PFSK-1 (cell line): ENCODE results near the gene DGKG.

Experiments
- TAF1 ChIP-seq: IDR thresholded peaks from 2 replicates; pipeline ENCODE4 v1.6.1; 2012; ENCODE audit warnings: low read length, control low read depth, borderline replicate concordance; ENCODE audit not compliant: insufficient read depth
- TF ChIP-seq, protein P1 (sequence below), 2 experiments: IDR thresholded peaks; 2 replicates each; pipeline versions ENCODE4 v1.6.1 to v1.8.0; 2011 to 2012; ENCODE audit warnings: low read depth in 2 of 2, low read length in 2 of 2, control low read depth in 1 of 2, inconsistent platforms in 1 of 2, mild to moderate bottlenecking in 1 of 2, moderate library complexity in 1 of 2; ENCODE audit not compliant: insufficient read depth in 1 of 2

- no peak for TF ChIP-seq TAF1
- TF ChIP-seq, protein P1, sequence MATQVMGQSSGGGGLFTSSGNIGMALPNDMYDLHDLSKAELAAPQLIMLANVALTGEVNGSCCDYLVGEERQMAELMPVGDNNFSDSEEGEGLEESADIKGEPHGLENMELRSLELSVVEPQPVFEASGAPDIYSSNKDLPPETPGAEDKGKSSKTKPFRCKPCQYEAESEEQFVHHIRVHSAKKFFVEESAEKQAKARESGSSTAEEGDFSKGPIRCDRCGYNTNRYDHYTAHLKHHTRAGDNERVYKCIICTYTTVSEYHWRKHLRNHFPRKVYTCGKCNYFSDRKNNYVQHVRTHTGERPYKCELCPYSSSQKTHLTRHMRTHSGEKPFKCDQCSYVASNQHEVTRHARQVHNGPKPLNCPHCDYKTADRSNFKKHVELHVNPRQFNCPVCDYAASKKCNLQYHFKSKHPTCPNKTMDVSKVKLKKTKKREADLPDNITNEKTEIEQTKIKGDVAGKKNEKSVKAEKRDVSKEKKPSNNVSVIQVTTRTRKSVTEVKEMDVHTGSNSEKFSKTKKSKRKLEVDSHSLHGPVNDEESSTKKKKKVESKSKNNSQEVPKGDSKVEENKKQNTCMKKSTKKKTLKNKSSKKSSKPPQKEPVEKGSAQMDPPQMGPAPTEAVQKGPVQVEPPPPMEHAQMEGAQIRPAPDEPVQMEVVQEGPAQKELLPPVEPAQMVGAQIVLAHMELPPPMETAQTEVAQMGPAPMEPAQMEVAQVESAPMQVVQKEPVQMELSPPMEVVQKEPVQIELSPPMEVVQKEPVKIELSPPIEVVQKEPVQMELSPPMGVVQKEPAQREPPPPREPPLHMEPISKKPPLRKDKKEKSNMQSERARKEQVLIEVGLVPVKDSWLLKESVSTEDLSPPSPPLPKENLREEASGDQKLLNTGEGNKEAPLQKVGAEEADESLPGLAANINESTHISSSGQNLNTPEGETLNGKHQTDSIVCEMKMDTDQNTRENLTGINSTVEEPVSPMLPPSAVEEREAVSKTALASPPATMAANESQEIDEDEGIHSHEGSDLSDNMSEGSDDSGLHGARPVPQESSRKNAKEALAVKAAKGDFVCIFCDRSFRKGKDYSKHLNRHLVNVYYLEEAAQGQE (IDR thresholded peaks at IDR 0.05; ENCODE audit: insufficient read depth in 1 of 2, low read depth in 2 of 2, low read length in 2 of 2), result no peak
Measured at GRCh38 chr3:186192823-186193222, 169.2 kb downstream of the DGKG start.
